Vagina (tissue), 2 donors: Measurements from ENCODE around the gene TMA7. TPM values are rescaled to one million over a fixed set of nuclear protein-coding genes. Genes with fewer than 3 reads are reported as not detected.
A peak's percentile ranks its signal among the peaks of the same experiment; 100 is the strongest.

ENCODE experiments used
- DNase-seq, 2 donors: peaks; one replicate each; pipeline ENCODE4 v3.0.0-alpha.2; 2017; ENCODE audit errors: extremely low spot score in 2 of 2
- H3K27ac ChIP-seq: fragments of 200-600 bp; sonication (generic); one replicate; pipeline ENCODE4 v1.5.1; 2019
- H3K27me3 ChIP-seq: fragments of 200-600 bp; sonication (generic); one replicate; pipeline ENCODE4 v1.5.1; 2019
- H3K36me3 ChIP-seq, 2 donors: fragments of 200-600 bp; sonication (generic); one replicate each; pipeline ENCODE4 v1.5.1; 2017 to 2019
- H3K4me1 ChIP-seq: fragments of 200-600 bp; sonication (generic); one replicate; pipeline ENCODE4 v1.5.1; 2019
- H3K4me3 ChIP-seq, 2 donors: fragments of 200-600 bp; sonication (generic); 1 replicate in 1 of 2; 2 replicates in 1 of 2; pipeline ENCODE4 v1.5.1; 2016 to 2019
- H3K9me3 ChIP-seq: fragments of 200-600 bp; sonication (generic); one replicate; pipeline ENCODE4 v1.5.1; 2019
- CTCF ChIP-seq, 3 experiments: fragments of 450-650 bp in 2 of 3; fragments of 200-600 bp in 1 of 3; sonication (generic) in 1 of 3; IDR thresholded peaks; one replicate each; pipeline ENCODE4 v1.5.1; 2017 to 2019; ENCODE audit warnings: antibody characterized with exemption in 3 of 3, mild to moderate bottlenecking in 2 of 3, moderate library complexity in 2 of 3
- POLR2A ChIP-seq, 2 donors: fragments of 450-650 bp; IDR thresholded peaks; one replicate each; pipeline ENCODE4 v1.6.1; 2017; ENCODE audit warnings: antibody characterized with exemption in 2 of 2, mild to moderate bottlenecking in 2 of 2, moderate library complexity in 2 of 2
- POLR2AphosphoS5 ChIP-seq, 2 donors: sonication (generic); formaldehyde crosslinking; IDR thresholded peaks; one replicate each; pipeline ENCODE4 v1.9.0; 2017; ENCODE audit warnings: antibody characterized with exemption in 2 of 2, mild to moderate bottlenecking in 2 of 2, low read depth in 1 of 2; ENCODE audit not compliant: insufficient read depth in 1 of 2
- intact Hi-C: fragments of 100-400 bp; cut with DNase I; formaldehyde crosslinking; loops from one replicate; pipeline ENCODE4 v1.15.1; 2023
- total RNA-seq: library from RNA; depleted of rRNA; stranded (reverse); fragments of >200 nt; gene quantifications from one replicate; pipeline ENCODE4 v1.2.3, GENCODE V29; 2016

Gene TMA7
- total RNA-seq, 1 donor from 2014 or later = 251 TPM

DNA sequence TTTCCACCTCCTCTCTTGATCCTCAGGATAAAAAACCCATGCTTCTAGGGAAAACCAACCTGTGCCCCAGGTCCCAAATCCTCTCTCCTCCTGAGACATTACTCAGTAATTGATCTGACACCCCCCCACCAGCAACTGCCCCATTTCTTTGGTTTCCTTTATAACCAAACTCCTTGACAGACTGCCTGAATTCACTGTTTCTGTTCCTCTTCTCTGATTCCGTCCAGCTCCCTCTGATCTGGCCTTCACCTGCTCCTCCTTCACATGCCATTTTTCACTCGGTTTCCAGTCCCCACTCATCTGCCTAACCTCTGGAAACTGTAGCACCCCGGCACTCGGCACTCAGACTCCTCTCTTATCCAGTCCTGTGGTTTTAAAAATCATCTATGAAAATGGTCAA, 2.2 kb upstream of the TMA7 start:
- intact Hi-C loops = loop anchor here (5.0 to 10.0 kb wide), 2 partner anchors 36 to 163 kb away; no protein-coding TSS in a partner anchor
- Histone ChIP-seq H3K27me3 (no peaks in the 10 kb centered on the region), H3K4me3 (no peak overlapping the region), H3K36me3 (peaks cover 0 to 3% of the 10 kb centered on the region in 2 donors), H3K27ac (no peak overlapping the region), H3K9me3 (no peaks in the 10 kb centered on the region), H3K4me1 (peaks cover 57% of the 10 kb centered on the region)
- DNase-seq = no peak
- TF ChIP-seq CTCF (IDR thresholded peaks at IDR 0.05) (no peak), POLR2A (IDR thresholded peaks at IDR 0.05) (no peak), POLR2AphosphoS5 (IDR thresholded peaks at IDR 0.05; ENCODE audit: insufficient read depth in 1 of 2, low read depth in 1 of 2) (no peak)

DNA sequence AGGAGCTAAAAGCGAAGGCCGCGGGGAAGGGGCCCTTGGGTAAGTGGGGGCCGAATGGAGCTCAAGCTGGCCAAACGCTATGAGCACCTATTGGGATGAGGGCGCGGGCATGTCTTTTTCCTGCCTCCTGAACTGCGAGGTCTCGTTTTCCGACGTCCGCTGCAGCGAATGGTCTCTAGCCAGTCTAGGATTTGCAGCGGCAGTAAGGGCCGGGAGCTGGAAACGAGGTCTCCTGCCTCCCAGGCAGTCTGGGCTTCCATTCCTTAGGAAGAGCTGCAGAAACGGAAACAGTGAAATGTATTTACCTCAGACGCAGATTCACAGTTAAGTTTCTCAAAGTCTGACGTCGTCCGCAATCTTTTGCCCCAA, 517 bp downstream of the TMA7 start:
- peak overlapping the region; percentile 78 for H3K27ac ChIP-seq
- no peaks in the 10 kb centered on the region for H3K9me3 ChIP-seq
- peaks cover 0 to 19% of the 10 kb centered on the region in 2 donors for H3K36me3 ChIP-seq
- TF ChIP-seq POLR2AphosphoS5 (IDR thresholded peaks at IDR 0.05; ENCODE audit: insufficient read depth in 1 of 2, low read depth in 1 of 2) = no peak
- TF ChIP-seq CTCF (IDR thresholded peaks at IDR 0.05) = no peak
- no peak for TF ChIP-seq POLR2A (IDR thresholded peaks at IDR 0.05)
- intact Hi-C loops = loop anchor here (5.0 kb wide), 1 partner anchor 138 kb away; the partner anchor contains the start of gene NME6
- no peaks in the 10 kb centered on the region for H3K27me3 ChIP-seq
- H3K4me3 ChIP-seq = peak overlapping the region; percentile 68 to 73
- peaks cover 34% of the 10 kb centered on the region for H3K4me1 ChIP-seq
- no peak for DNase-seq

DNA sequence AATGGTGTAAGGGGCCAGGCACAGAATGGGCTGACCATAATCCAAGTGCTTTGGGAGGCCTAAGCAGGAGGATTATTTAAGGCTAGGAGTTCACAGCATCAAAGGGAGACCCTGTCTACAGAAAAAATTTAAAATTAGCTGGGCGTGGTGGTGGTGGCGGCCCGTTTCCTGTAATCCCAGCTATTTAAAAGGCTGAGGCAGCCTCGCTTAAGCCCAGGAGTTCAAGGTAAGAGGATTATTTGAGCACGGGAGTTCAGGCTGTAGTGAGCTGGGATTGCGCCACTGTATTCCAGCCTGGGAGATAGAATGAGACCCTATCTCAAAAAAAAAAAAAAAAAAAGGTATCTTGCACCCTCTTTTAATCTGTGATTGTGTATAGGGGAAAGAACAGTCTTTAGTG, 1.9 kb downstream of the TMA7 start:
- no peaks in the 10 kb centered on the region for H3K9me3 ChIP-seq
- no peaks in the 10 kb centered on the region for H3K27me3 ChIP-seq
- H3K27ac ChIP-seq = no peak overlapping the region
- DNase-seq = no peak
- intact Hi-C loops = loop anchor here (5.0 kb wide), 1 partner anchor 140 kb away; the partner anchor contains the start of gene NME6
- peaks cover 0 to 19% of the 10 kb centered on the region in 2 donors for H3K36me3 ChIP-seq
- TF ChIP-seq CTCF (IDR thresholded peaks at IDR 0.05) = no peak
- no peak for TF ChIP-seq POLR2AphosphoS5 (IDR thresholded peaks at IDR 0.05; ENCODE audit: insufficient read depth in 1 of 2, low read depth in 1 of 2)
- no peak for TF ChIP-seq POLR2A (IDR thresholded peaks at IDR 0.05)
- H3K4me1 ChIP-seq = peaks cover 39% of the 10 kb centered on the region
- H3K4me3 ChIP-seq = no peak overlapping the region

GRCh38 chr3:48445277-48445882, 5.3 kb downstream of the TMA7 start:
- Histone ChIP-seq H3K27ac (no peak overlapping the region), H3K9me3 (no peaks in the 10 kb centered on the region), H3K4me3 (peak overlapping the region in 1 of 2 donors; percentile 89), H3K36me3 (peaks cover 0 to 19% of the 10 kb centered on the region in 2 donors), H3K4me1 (peaks cover 45% of the 10 kb centered on the region), H3K27me3 (no peaks in the 10 kb centered on the region)
- intact Hi-C loops = no loop called here
- no peak for DNase-seq
- no peak for TF ChIP-seq POLR2AphosphoS5 (IDR thresholded peaks at IDR 0.05; ENCODE audit: insufficient read depth in 1 of 2, low read depth in 1 of 2)
- no peak for TF ChIP-seq POLR2A (IDR thresholded peaks at IDR 0.05)
- TF ChIP-seq CTCF (IDR thresholded peaks at IDR 0.05) = no peak

DNA sequence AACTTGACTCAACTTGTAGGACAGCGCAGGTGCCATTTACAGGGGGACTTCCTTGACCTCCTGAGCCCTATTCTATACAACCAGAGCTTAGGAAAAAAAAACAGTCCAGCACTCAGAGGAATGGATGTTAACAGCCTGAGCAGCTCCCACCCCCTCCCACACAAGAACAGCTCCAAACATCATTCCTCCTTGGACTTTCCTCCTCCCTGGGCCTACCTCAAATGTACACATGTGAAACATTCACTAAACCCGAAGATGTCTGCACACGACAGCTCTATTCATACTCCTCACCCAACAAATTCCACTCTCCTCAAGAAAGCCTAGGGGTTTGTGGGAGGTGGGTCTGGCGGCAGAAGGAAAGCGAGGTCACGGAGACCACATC, 6.0 kb downstream of the TMA7 start:
- intact Hi-C loops = no loop called here
- Histone ChIP-seq H3K27me3 (no peaks in the 10 kb centered on the region), H3K4me1 (peaks cover 40% of the 10 kb centered on the region), H3K9me3 (no peaks in the 10 kb centered on the region), H3K36me3 (peaks cover 0 to 20% of the 10 kb centered on the region in 2 donors), H3K27ac (peak overlapping the region; percentile 78), H3K4me3 (peak overlapping the region; percentile 72 to 89)
- DNase-seq = no peak
- TF ChIP-seq CTCF (IDR thresholded peaks at IDR 0.05) = no peak
